ENCODE measurements around the gene SLPI.

DNA sequence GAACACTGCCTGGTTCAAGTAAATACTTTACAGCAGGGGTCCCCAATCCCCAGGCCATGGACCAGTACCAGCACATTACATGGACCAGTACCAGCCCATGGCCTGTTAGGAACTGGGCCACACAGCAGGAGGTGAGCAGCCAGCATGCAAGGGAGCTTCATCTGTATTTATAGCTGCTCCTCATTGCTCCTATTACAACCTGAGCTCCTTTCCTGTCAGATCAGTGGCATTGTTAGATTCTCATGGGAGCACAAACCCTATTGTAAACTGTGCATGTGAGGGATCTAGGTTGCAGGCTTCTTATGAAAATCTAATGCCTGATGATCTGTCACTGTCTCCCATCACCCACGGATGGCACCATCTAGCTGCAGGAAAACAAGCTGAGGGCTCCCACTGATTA, 40.3 kb upstream of the SLPI start:
- TF ChIP-seq, protein P1, sequence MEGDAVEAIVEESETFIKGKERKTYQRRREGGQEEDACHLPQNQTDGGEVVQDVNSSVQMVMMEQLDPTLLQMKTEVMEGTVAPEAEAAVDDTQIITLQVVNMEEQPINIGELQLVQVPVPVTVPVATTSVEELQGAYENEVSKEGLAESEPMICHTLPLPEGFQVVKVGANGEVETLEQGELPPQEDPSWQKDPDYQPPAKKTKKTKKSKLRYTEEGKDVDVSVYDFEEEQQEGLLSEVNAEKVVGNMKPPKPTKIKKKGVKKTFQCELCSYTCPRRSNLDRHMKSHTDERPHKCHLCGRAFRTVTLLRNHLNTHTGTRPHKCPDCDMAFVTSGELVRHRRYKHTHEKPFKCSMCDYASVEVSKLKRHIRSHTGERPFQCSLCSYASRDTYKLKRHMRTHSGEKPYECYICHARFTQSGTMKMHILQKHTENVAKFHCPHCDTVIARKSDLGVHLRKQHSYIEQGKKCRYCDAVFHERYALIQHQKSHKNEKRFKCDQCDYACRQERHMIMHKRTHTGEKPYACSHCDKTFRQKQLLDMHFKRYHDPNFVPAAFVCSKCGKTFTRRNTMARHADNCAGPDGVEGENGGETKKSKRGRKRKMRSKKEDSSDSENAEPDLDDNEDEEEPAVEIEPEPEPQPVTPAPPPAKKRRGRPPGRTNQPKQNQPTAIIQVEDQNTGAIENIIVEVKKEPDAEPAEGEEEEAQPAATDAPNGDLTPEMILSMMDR (IDR thresholded peaks at IDR 0.05): no peak
- TF ChIP-seq POLR2A (IDR thresholded peaks at IDR 0.05): no peak
